ENCODE data around the gene CEP295NL.

DNA sequence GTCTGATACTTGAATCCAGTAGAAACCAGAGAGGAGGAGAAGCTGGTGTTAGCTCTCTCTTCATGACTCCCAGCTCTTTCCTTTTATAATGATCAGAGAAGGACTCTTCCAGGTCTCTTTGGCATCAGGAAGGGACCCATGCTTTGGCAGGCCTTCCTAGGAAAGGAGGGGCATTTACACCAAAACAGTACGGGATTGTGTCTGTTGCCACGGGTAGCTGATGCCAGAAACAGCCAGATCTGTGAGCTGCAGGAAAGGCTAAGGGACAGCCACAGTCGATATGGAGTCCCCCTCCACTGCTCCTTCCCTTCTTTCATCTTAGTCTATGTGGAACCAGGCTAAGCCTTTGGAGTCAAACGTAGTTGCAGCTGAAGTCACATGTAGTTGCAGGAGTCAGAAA is 9.3 kb downstream of the CEP295NL start:
- TF ChIP-seq, protein P1, sequence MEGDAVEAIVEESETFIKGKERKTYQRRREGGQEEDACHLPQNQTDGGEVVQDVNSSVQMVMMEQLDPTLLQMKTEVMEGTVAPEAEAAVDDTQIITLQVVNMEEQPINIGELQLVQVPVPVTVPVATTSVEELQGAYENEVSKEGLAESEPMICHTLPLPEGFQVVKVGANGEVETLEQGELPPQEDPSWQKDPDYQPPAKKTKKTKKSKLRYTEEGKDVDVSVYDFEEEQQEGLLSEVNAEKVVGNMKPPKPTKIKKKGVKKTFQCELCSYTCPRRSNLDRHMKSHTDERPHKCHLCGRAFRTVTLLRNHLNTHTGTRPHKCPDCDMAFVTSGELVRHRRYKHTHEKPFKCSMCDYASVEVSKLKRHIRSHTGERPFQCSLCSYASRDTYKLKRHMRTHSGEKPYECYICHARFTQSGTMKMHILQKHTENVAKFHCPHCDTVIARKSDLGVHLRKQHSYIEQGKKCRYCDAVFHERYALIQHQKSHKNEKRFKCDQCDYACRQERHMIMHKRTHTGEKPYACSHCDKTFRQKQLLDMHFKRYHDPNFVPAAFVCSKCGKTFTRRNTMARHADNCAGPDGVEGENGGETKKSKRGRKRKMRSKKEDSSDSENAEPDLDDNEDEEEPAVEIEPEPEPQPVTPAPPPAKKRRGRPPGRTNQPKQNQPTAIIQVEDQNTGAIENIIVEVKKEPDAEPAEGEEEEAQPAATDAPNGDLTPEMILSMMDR (IDR thresholded peaks at IDR 0.05) = no peak
- TF ChIP-seq POLR2A (IDR thresholded peaks at IDR 0.05) = no peak
